LNCAP (cell line): Measurements from ENCODE around the gene PAK4.

Experiments
- CTCF ChIP-seq: fragments of 450-650 bp; IDR thresholded peaks from 2 replicates; pipeline ENCODE4 v1.5.1; 2017; ENCODE audit warnings: mild to moderate bottlenecking

The PAK4 gene

GRCh38 chr19:39165857-39166256 is 40.3 kb downstream of the PAK4 start:
- no peak for TF ChIP-seq CTCF

DNA sequence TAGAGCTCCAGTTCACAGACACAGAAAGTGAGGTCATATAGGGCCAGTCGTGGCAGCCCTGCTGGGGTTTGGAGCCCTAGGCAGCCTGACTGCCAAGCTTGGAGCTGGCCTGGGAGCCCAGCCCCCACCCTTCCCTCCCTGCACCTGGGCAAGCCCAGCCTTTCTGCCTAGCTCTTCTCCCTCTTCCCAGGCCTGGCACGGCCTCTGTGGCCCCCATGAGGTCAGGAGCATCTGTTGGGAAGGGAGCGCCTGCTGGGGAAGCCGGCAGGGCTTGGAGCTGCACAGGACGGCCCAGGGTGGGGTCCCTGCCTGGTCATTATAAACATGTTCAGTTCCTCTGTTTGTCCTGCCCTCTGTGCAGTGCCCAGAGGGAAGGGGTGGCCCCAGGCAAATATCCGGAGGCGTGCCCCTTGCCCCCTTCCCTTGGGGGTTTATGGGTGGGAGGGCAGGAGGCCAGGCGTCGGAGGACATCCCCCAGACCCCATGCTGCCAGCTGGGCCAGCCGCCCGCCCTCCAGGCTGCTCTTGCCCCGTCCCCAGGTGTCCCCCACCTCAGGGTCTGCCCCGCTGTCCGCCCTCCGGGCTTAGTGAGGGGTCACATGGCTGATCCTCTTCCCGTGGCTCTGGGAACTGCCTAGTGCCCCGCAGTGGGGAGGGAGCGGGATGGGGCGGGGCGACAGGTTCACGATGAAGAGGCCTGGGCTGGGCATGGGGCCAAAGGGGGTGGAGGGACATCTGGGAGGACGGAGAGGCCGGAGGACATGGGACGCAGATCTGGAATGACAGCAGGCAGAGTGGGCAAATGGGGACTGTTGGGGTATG is 41.2 kb downstream of the PAK4 start:
- TF ChIP-seq CTCF: no peak

- TF ChIP-seq CTCF: no peak
Measured at GRCh38 chr19:39167461-39168257, 42.1 kb downstream of the PAK4 start.

GRCh38 chr19:39168258-39169142 is 42.9 kb downstream of the PAK4 start:
- TF ChIP-seq CTCF: no peak

DNA sequence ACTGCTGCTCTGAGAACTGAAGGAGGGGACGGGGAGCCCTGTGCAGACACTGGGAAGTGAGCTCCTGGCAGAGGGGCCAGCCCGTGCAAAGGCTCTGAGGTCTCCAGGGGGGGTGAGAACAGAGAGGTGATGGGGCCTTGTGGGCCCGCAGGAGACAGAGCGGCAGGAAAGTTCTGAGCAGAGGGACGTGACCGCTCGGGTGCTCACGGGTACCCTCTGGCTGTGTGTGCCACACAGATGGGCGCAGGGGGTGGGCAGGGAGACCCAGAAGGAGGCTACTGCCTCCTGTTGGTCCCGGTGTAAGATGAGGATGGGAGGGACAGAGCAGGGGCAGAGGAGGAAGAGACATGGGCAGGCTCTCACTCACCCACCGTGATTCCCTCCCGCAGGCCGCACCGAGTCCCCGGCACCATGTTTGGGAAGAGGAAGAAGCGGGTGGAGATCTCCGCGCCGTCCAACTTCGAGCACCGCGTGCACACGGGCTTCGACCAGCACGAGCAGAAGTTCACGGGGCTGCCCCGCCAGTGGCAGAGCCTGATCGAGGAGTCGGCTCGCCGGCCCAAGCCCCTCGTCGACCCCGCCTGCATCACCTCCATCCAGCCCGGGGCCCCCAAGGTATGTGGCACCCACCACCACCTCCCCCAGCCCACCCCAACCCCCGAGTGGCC is 43.7 kb downstream of the PAK4 start:
- TF ChIP-seq CTCF: no peak

GRCh38 chr19:39170386-39171231 is 45.0 kb downstream of the PAK4 start:
- no peak for TF ChIP-seq CTCF
